Airway epithelial cell (primary cell): ENCODE results near the gene HAP1. TPM values are rescaled to one million over a fixed set of nuclear protein-coding genes. Genes with fewer than 3 reads are reported as not detected.

Experiments
- total RNA-seq: library from RNA; depleted of rRNA; stranded (reverse); fragments of >200 nt; gene quantifications from 2 replicates; pipeline ENCODE4 v1.2.3, GENCODE V29; 2015

HAP1 gene, protein sequence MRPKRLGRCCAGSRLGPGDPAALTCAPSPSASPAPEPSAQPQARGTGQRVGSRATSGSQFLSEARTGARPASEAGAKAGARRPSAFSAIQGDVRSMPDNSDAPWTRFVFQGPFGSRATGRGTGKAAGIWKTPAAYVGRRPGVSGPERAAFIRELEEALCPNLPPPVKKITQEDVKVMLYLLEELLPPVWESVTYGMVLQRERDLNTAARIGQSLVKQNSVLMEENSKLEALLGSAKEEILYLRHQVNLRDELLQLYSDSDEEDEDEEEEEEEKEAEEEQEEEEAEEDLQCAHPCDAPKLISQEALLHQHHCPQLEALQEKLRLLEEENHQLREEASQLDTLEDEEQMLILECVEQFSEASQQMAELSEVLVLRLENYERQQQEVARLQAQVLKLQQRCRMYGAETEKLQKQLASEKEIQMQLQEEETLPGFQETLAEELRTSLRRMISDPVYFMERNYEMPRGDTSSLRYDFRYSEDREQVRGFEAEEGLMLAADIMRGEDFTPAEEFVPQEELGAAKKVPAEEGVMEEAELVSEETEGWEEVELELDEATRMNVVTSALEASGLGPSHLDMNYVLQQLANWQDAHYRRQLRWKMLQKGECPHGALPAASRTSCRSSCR
- 0.71 and 7.3 TPM in 2 replicates for total RNA-seq

DNA sequence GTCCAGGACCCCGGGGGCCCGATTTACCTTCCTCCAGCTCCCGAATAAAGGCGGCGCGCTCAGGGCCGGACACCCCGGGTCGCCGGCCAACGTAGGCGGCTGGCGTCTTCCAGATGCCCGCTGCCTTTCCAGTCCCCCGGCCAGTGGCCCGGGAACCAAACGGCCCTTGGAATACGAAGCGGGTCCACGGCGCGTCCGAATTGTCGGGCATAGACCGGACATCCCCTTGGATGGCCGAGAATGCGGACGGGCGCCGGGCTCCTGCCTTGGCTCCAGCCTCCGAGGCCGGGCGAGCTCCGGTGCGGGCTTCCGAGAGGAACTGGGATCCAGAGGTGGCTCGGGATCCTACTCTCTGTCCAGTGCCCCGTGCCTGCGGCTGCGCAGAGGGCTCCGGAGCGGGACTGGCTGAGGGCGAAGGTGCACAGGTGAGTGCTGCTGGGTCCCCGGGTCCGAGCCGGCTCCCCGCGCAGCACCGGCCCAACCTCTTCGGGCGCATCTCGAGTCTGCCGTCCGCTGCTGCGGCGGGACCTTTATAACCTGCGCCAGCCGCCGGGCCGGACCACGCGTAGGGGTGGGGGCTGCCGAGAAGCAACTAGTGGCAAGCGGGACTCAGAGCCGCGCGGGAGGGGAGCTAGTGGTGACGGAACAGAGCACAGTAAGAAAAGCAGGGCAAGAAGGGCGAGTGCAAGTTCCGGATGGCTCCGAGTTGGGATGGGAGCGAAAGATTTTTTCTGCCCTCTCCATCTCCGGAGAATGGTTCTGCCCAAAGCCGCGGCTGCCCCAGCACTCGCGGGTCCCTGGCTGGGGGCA, at the start of gene HAP1:
Gene HAP1 (minus strand): TSS at position 505 of the 810 bp plus-strand sequence. CDS start 9 bp downstream, at position 496.

DNA sequence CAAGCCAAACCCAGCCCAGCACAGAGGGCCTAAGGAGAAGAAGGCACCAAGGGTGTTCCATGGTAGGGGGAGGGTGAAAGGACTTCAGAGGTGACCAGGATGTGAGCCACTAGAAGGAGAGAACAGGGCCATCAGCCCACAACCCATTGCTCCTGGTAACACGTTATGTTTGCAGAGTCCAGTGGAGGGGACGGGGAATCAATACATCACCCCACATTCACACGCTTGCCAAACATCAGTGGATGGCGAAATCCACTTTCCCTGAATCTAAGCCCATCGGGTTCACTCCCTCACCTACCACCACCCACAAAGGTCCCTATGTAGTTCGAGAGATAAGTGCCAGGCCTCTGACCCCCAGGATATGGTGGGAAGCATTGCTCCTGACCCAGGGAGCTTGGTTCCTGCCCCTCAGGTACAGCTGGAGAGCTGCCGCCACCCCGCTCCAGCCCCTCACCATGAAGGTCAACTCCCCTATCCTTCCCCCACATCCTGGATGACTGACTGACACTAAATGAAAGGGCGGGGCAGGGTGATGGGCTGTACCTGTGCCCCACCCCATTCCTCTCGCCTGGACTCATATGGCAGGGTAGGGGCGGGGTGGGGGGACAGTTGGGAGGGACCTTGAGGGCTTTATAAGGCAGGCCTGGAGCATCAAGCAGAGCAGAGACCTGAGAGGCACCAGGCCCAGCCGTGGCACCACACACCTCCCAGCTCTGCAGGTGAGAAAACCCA, 22.6 kb downstream of the HAP1 start, which contains the start of gene GAST:
Gene GAST (plus strand): TSS at position 663 of the 732 bp plus-strand sequence. CDS start 3,106 bp downstream, outside the sequence.

DNA sequence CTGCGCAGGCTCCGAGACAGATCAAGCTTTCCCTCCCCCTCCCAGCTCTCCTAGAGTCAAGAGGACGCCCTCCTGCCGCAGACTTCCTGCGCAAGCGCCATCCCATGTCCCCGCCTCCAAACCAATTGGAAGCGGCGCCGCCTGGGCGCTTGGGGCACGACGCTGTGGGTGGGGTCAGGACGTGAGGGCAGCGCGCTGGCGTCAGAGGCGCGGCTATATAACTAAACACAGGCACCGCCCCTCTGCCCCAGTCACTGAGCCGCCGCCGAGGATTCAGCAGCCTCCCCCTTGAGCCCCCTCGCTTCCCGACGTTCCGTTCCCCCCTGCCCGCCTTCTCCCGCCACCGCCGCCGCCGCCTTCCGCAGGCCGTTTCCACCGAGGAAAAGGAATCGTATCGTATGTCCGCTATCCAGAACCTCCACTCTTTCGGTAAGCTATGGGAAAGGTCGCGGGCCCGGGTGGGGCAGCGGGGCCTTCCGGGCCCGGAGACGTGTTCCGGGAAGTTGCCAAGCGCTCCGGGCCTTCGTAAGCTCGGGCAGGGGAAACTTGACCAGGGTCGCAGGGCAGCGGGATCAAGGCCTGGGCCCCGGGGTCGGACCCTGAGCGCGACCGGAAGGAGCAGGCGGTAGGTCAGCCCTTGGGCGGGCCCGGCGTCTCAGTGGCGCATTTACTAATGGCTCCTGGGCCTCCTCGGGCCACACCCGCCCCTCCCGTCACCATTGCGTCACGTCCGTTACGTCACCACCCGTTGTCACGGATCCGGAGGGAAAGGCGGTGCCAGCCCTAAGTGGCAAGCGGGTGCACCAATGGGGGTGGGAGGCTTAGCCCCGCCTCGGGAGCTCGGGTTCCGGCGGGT, 45.6 kb downstream of the HAP1 start, which contains the start of gene EIF1:
Gene EIF1 (plus strand): TSS at position 245 of the 856 bp plus-strand sequence. CDS start 154 bp downstream, at position 399.

Other genes starting within 250 kb of the HAP1 start
- not detected in 2 replicates for gene KRT36, start 244.7 kb downstream of the HAP1 start, total RNA-seq
- gene KRT13, start 229.0 kb downstream of the HAP1 start, total RNA-seq: 591 and 752 TPM in 2 replicates
- 292 and 317 TPM in 2 replicates for gene KRT15, start 215.8 kb downstream of the HAP1 start, total RNA-seq
- 4,405 and 5,932 TPM in 2 replicates for gene KRT19, start 206.3 kb downstream of the HAP1 start, total RNA-seq
- gene KRT9, start 162.6 kb downstream of the HAP1 start, total RNA-seq: 0.78 and 1.0 TPM in 2 replicates
- gene KRT14, start 147.7 kb downstream of the HAP1 start, total RNA-seq: 5,968 and 7,158 TPM in 2 replicates
- gene KRT16, start 121.9 kb downstream of the HAP1 start, total RNA-seq: 4,917 and 6,689 TPM in 2 replicates
- 20,831 and 21,525 TPM in 2 replicates for gene KRT17, start 110.1 kb downstream of the HAP1 start, total RNA-seq
- 116 and 141 TPM in 2 replicates for gene EIF1, start 45.8 kb downstream of the HAP1 start, total RNA-seq
- 7.2 TPM in 1 of 2 replicates, not detected in the other for gene GAST, start 22.3 kb downstream of the HAP1 start, total RNA-seq
- 967 and 1,681 TPM in 2 replicates for gene JUP, start 52.1 kb upstream of the HAP1 start, total RNA-seq
- 50.4 and 54.2 TPM in 2 replicates for gene P3H4, start 77.3 kb upstream of the HAP1 start, total RNA-seq
- 100 and 141 TPM in 2 replicates for gene FKBP10, start 78.4 kb upstream of the HAP1 start, total RNA-seq
- 64.2 and 66.7 TPM in 2 replicates for gene NT5C3B, start 101.6 kb upstream of the HAP1 start, total RNA-seq
- gene KLHL10, start 103.2 kb upstream of the HAP1 start, total RNA-seq: not detected in 2 replicates
- 17.6 and 23.0 TPM in 2 replicates for gene KLHL11, start 130.8 kb upstream of the HAP1 start, total RNA-seq
- 230 and 298 TPM in 2 replicates for gene ACLY, start 184.3 kb upstream of the HAP1 start, total RNA-seq
- 0.21 TPM in 1 of 2 replicates, not detected in the other for gene ODAD4, start 196.0 kb upstream of the HAP1 start, total RNA-seq
- gene CNP, start 232.2 kb upstream of the HAP1 start, total RNA-seq: 52.0 and 62.0 TPM in 2 replicates